ENCODE data around the gene UGT2B10. TPM values are rescaled to one million over a fixed set of nuclear protein-coding genes. Genes with fewer than 3 reads are reported as not detected.
"Not testable (repeated sequence)": the region's sequence is repeated elsewhere in the genome, so short reads cannot be mapped to it uniquely, and the experiment has no call there.

Gene UGT2B10
- total RNA-seq (not detected), polyA plus RNA-seq (ENCODE audit: insufficient read length in 6 of 6) (under 1 TPM in 2 of 6 donors, not detected in 4; 0.10 to 0.23 TPM)
- long read RNA-seq, donor 1 = 0 reads
- long read RNA-seq, donor 2 = 0 reads
- long read RNA-seq, donor 3 = 0 reads
- long read RNA-seq, donor 4 = 0 reads
- long read RNA-seq, donor 5 = 0 reads
- long read RNA-seq, donor 6 = 0 reads
- long read RNA-seq, donor 7 = 0 reads
- long read RNA-seq, donor 8 = 0 reads
- long read RNA-seq, donor 9 = 0 reads
- long read RNA-seq, donor 10 = 0 reads
- long read RNA-seq, donor 11 = 0 reads
- long read RNA-seq, donor 12 = 0 reads

DNA sequence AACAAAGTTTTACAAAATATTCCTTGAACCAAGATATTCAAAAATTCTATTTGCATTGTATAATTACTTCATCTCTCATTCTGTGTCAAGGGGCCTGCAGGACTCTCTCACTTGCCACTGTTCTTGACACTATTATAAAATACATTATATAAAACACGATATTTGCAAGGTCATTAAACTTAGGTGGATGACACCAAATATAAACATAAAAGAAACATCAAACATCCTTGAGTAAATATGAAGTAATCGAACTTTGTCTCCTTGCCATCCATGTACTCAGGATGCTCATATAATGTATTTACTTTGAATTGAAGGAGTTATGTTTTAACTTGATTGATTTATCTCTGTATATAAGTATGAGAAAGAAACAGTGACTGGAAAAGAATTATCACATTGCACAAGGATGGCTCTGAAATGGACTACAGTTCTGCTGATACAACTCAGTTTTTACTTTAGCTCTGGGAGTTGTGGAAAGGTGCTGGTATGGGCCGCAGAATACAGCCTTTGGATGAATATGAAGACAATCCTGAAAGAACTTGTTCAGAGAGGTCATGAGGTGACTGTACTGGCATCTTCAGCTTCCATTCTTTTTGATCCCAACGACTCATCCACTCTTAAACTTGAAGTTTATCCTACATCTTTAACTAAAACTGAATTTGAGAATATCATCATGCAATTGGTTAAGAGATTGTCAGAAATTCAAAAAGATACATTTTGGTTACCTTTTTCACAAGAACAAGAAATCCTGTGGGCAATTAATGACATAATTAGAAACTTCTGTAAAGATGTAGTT, at the start of gene UGT2B10:
Gene UGT2B10 (plus strand): TSS at position 378 of the 793 bp plus-strand sequence. CDS start 26 bp downstream, at position 404.
- intact Hi-C loops (cut with DNase I); H3K36me3 ChIP-seq; ATAC-seq; H3K9me3 ChIP-seq; H3K4me3 ChIP-seq; H3K27ac ChIP-seq; DNase-seq; H3K4me1 ChIP-seq; H3K27me3 ChIP-seq: not testable (repeated sequence)

DNA sequence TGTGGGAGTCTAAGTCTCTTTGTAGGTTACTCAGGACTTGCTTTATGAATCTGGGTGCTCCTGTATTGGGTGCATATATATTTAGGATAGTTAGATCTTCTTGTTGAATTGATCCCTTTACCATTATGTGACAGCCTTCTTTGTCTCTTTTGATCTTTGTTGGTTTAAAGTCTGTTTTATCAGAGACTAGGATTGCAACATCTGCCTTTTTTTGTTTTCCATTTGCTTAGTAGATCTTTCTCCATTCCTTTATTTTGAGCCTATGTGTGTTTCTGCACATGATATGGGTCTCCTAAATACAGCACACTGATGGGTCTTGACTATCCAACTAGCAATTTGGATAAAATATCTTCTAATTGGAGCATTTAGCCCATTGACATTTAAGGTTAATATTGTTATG, 44.0 kb upstream of the UGT2B10 start:
- H3K4me1 ChIP-seq; ATAC-seq; H3K27ac ChIP-seq; H3K27me3 ChIP-seq; H3K36me3 ChIP-seq; intact Hi-C loops (cut with DNase I); H3K9me3 ChIP-seq; H3K4me3 ChIP-seq; DNase-seq: not testable (repeated sequence)

DNA sequence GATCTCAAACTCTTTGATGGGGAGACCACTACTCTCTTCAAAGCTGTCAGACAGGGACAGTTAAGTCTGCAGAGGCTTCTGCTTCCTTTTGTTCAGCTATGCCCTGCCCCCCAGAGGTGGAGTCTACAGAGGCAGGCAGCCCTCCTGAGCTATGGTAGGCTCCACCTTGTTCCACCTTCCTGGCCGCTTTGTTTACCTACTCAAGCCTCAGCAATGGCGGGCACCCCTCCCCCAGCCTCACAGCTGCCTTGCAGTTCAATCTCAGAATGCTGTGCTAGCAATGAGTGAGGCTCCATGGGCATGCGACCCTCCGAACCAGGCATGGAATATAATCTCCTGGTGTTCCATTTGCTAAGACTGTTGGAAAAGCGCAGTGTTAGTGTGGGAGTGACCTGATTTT, 42.1 kb upstream of the UGT2B10 start:
- H3K4me3 ChIP-seq = no peak overlapping the region
- no peaks in the 10 kb centered on the region for H3K4me1 ChIP-seq
- TF ChIP-seq, protein P1, sequence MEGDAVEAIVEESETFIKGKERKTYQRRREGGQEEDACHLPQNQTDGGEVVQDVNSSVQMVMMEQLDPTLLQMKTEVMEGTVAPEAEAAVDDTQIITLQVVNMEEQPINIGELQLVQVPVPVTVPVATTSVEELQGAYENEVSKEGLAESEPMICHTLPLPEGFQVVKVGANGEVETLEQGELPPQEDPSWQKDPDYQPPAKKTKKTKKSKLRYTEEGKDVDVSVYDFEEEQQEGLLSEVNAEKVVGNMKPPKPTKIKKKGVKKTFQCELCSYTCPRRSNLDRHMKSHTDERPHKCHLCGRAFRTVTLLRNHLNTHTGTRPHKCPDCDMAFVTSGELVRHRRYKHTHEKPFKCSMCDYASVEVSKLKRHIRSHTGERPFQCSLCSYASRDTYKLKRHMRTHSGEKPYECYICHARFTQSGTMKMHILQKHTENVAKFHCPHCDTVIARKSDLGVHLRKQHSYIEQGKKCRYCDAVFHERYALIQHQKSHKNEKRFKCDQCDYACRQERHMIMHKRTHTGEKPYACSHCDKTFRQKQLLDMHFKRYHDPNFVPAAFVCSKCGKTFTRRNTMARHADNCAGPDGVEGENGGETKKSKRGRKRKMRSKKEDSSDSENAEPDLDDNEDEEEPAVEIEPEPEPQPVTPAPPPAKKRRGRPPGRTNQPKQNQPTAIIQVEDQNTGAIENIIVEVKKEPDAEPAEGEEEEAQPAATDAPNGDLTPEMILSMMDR (IDR thresholded peaks at IDR 0.05) = no peak
- DNase-seq (no peak), ATAC-seq (no peak)
- no peaks in the 10 kb centered on the region for H3K36me3 ChIP-seq
- H3K27ac ChIP-seq = no peak overlapping the region
- intact Hi-C loops (cut with DNase I) = no loop called here
- H3K27me3 ChIP-seq = no peaks in the 10 kb centered on the region
- peaks cover 0 to 2% of the 10 kb centered on the region in 2 donors for H3K9me3 ChIP-seq

DNA sequence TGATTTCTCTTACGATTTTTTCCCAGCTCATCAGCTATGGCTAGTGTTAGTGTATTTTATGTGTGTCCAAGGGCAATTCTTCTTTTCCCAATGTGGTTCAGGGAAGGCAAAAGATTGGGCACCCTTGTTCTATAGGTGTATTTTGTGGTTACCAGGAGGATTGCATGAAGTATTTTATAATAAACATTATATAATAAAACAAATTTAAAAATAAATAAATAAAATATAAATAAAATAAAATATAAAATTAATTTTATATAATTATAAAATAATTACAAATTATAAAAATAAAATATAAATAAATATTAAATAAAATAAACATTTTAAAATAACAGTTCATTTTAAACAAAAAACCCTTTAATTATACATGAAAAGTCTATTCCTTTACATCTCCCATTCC, 35.6 kb upstream of the UGT2B10 start:
- Histone ChIP-seq H3K9me3 (peaks cover 0 to 21% of the 10 kb centered on the region in 2 donors), H3K36me3 (no peaks in the 10 kb centered on the region), H3K27ac (no peak overlapping the region), H3K27me3 (no peaks in the 10 kb centered on the region), H3K4me3 (no peak overlapping the region), H3K4me1 (no peaks in the 10 kb centered on the region)
- intact Hi-C loops (cut with DNase I) = no loop called here
- TF ChIP-seq, protein P1 (IDR thresholded peaks at IDR 0.05) = no peak
- DNase-seq (no peak), ATAC-seq (no peak)

DNA sequence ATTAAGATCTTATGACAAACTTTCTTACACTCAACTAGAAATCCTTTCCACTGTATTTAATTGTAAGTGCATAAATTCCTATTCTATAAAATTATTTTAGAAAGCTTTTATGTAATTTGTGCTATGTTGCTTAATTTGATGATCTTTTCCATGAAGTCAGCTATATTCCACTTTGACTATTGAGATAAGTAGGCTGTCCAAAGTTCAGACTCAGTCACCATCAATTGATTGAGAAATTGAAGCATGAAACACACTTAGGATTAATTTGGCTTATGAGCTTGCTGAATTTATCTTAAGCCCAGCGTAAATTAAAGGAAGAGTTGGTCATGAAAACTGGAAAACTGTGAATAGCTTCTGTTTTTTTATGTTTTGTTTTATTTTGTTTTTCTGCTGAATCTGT, 18.7 kb upstream of the UGT2B10 start:
- TF ChIP-seq, protein P1 (IDR thresholded peaks at IDR 0.05) = no peak
- H3K4me3 ChIP-seq = no peak overlapping the region
- H3K27ac ChIP-seq = no peak overlapping the region
- ATAC-seq (no peak), DNase-seq (no peak)
- H3K9me3 ChIP-seq = no peaks in the 10 kb centered on the region
- no peaks in the 10 kb centered on the region for H3K4me1 ChIP-seq
- intact Hi-C loops (cut with DNase I) = no loop called here
- H3K36me3 ChIP-seq = no peaks in the 10 kb centered on the region
- no peaks in the 10 kb centered on the region for H3K27me3 ChIP-seq

DNA sequence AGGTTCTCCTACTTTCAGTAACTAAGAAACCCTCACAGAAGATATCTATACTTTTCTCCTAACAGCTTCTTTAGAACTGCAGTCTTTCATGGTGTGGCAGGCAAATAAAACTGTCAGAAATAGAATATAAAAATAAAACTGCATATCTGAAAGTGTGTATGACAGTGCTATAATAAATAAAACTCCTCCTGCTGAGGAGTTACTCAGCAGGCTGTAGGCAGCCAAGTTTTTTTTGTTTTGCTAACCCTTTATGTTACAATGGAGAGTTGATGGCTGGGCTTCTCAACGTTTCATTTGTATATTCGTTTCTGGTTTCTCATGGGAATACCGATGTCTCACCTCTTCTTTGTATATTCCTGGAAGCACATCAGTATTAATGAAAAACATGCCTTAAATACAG, 18.2 kb upstream of the UGT2B10 start:
- intact Hi-C loops (cut with DNase I) = no loop called here

More for the DNA sequence above, 18.2 kb upstream of the UGT2B10 start:
- DNase-seq = no peak
- H3K4me1 ChIP-seq = no peaks in the 10 kb centered on the region
- no peak for ATAC-seq
- TF ChIP-seq, protein P1 (IDR thresholded peaks at IDR 0.05) = no peak
- H3K27me3 ChIP-seq = no peaks in the 10 kb centered on the region
- H3K4me3 ChIP-seq = no peak overlapping the region
- no peaks in the 10 kb centered on the region for H3K9me3 ChIP-seq
- no peak overlapping the region for H3K27ac ChIP-seq
- H3K36me3 ChIP-seq = no peaks in the 10 kb centered on the region
